Liver (tissue), 9 donors: ENCODE measurements around the gene RCOR2. TPM values are rescaled to one million over a fixed set of nuclear protein-coding genes. Genes with fewer than 3 reads are reported as not detected.

Source experiments
- DNase-seq: peaks from one replicate; pipeline ENCODE4 v3.0.0-alpha.2; 2017; ENCODE audit warnings: low spot score
- H3K27ac ChIP-seq, 2 donors: one replicate each; pipeline ENCODE4 v1.7.0; 2013; ENCODE audit warnings: inconsistent platforms in 2 of 2, low read length in 2 of 2, control low read depth in 1 of 2, low read depth in 1 of 2, mild to moderate bottlenecking in 1 of 2
- H3K27me3 ChIP-seq, 4 donors: one replicate each; pipeline versions ENCODE4 v1.6.1 to v1.7.0; 2013; ENCODE audit warnings: low read length in 3 of 4, inconsistent platforms in 1 of 4, mild to moderate bottlenecking in 1 of 4, moderate library complexity in 1 of 4; ENCODE audit not compliant: control insufficient read depth in 4 of 4, insufficient read depth in 4 of 4
- H3K36me3 ChIP-seq, 4 donors: one replicate each; pipeline versions ENCODE4 v1.6.1 to v1.7.0; 2013; ENCODE audit warnings: low read length in 3 of 4, mild to moderate bottlenecking in 3 of 4, low read depth in 1 of 4, moderate library complexity in 1 of 4; ENCODE audit not compliant: control insufficient read depth in 4 of 4, insufficient read depth in 3 of 4
- H3K4me1 ChIP-seq, 4 donors: one replicate each; pipeline versions ENCODE4 v1.6.1 to v1.7.0; 2013; ENCODE audit warnings: low read length in 3 of 4, mild to moderate bottlenecking in 3 of 4, moderate library complexity in 1 of 4; ENCODE audit not compliant: control insufficient read depth in 4 of 4, insufficient read depth in 4 of 4
- H3K4me3 ChIP-seq, 3 donors: one replicate each; pipeline versions ENCODE4 v1.6.1 to v1.7.0; 2013; ENCODE audit warnings: low read length in 3 of 3, control low read depth in 1 of 3, low read depth in 1 of 3, mild to moderate bottlenecking in 1 of 3
- H3K9ac ChIP-seq, 2 donors: one replicate each; pipeline ENCODE4 v1.7.0; 2013; ENCODE audit warnings: low read length in 2 of 2, mild to moderate bottlenecking in 2 of 2, moderate library complexity in 2 of 2, control low read depth in 1 of 2, low read depth in 1 of 2
- H3K9me3 ChIP-seq, 4 donors: one replicate each; pipeline versions ENCODE4 v1.6.1 to v1.7.0; 2013; ENCODE audit warnings: low read length in 3 of 4; ENCODE audit not compliant: control insufficient read depth in 4 of 4
- ATF3 ChIP-seq: IDR thresholded peaks from 2 replicates; pipeline ENCODE4 v1.6.1; 2016; ENCODE audit warnings: antibody characterized with exemption
- CTCF ChIP-seq: fragments of 150-350 bp; IDR thresholded peaks from 2 replicates; pipeline ENCODE4 v1.5.1; 2017; ENCODE audit warnings: improper control_type of control experiment, low read depth, low read length; ENCODE audit not compliant: missing input control
- EGR1 ChIP-seq, 2 donors: IDR thresholded peaks; 2 replicates each; pipeline ENCODE4 v1.6.1; 2016 to 2018; ENCODE audit warnings: antibody characterized with exemption in 2 of 2, low read depth in 2 of 2
- FOXA1 ChIP-seq: IDR thresholded peaks from 2 replicates; pipeline ENCODE4 v1.6.1; 2016; ENCODE audit warnings: antibody characterized with exemption
- FOXA2 ChIP-seq: IDR thresholded peaks from 2 replicates; pipeline ENCODE4 v1.6.1; 2016; ENCODE audit warnings: antibody characterized with exemption
- GABPA ChIP-seq, 2 donors: IDR thresholded peaks in 1 of 2; conservative IDR thresholded peaks in 1 of 2; 2 replicates each; pipeline ENCODE4 v1.6.1; 2016; ENCODE audit warnings: antibody characterized with exemption in 2 of 2, mild to moderate bottlenecking in 1 of 2, moderate library complexity in 1 of 2
- HNF4A ChIP-seq, 2 donors: conservative IDR thresholded peaks; 2 replicates each; pipeline ENCODE4 v1.6.1; 2016; ENCODE audit warnings: antibody characterized with exemption in 2 of 2, mild to moderate bottlenecking in 2 of 2
- JUND ChIP-seq, 2 donors: IDR thresholded peaks; 2 replicates each; pipeline ENCODE4 v1.6.1; 2016; ENCODE audit warnings: antibody characterized with exemption in 2 of 2
- MAX ChIP-seq: IDR thresholded peaks from 2 replicates; pipeline ENCODE4 v1.6.1; 2016; ENCODE audit warnings: antibody characterized with exemption
- NR2F2 ChIP-seq: IDR thresholded peaks from 2 replicates; pipeline ENCODE4 v1.6.1; 2016; ENCODE audit warnings: antibody characterized with exemption
- RAD21 ChIP-seq, 2 donors: IDR thresholded peaks; 2 replicates each; pipeline ENCODE4 v1.6.1; 2016; ENCODE audit warnings: antibody characterized with exemption in 2 of 2, mild to moderate bottlenecking in 2 of 2
- REST ChIP-seq: IDR thresholded peaks from 2 replicates; pipeline ENCODE4 v1.6.1; 2016; ENCODE audit warnings: antibody characterized with exemption, mild to moderate bottlenecking
- RXRA ChIP-seq, 2 donors: IDR thresholded peaks; 2 replicates each; pipeline ENCODE4 v1.6.1; 2017 to 2018; ENCODE audit warnings: antibody characterized with exemption in 2 of 2, mild to moderate bottlenecking in 1 of 2
- SP1 ChIP-seq: IDR thresholded peaks from 2 replicates; pipeline ENCODE4 v1.6.1; 2018; ENCODE audit warnings: antibody characterized with exemption, mild to moderate bottlenecking
- TAF1 ChIP-seq: conservative IDR thresholded peaks from 2 replicates; pipeline ENCODE4 v1.6.1; 2016; ENCODE audit warnings: antibody characterized with exemption, mild to moderate bottlenecking
- YY1 ChIP-seq: IDR thresholded peaks from 2 replicates; pipeline ENCODE4 v1.6.1; 2016; ENCODE audit warnings: antibody characterized with exemption, mild to moderate bottlenecking
- ZBTB33 ChIP-seq: IDR thresholded peaks from 2 replicates; pipeline ENCODE4 v1.6.1; 2016; ENCODE audit warnings: antibody characterized with exemption
- WGBS: extraction: QIAGEN DNeasy Blood & Tissue Kit; methylation state at CpG from one replicate; pipeline ENCODE4 v1.1.7; 2013; 5-methylcytosine and 5-hydroxymethylcytosine counted together
- polyA plus RNA-seq, 2 donors: library from polyadenylated mRNA; stranded (reverse) in 1 of 2; unstranded in 1 of 2; fragments of 200-250 nt in 1 of 2; fragments of >200 nt in 1 of 2; fragmentation: Nextera tagmentation in 1 of 2; extraction: Ambion mirVana in 1 of 2; gene quantifications; one replicate each; pipeline versions ENCODE4 v1.2.1 to v1.2.3, GENCODE V29; 2013 to 2015
- total RNA-seq, 2 donors: library from RNA; depleted of rRNA; stranded (reverse); fragments of >200 nt; gene quantifications; one replicate each; pipeline ENCODE4 v1.2.3, GENCODE V29; 2014
- donor health status: healthy.
- donor health status: healthy.
- donor health status: healthy.
- donor health status: healthy.
- donor health status: healthy.

RCOR2 gene
- total and polyA plus RNA-seq, 4 donors = 0.05 to 0.19 TPM; not detected in 2

- 55% methylated on average over 4 of the region's 4 CpGs for WGBS
- H3K4me1 ChIP-seq = peaks cover 0 to 14% (median 5%) of the 10 kb centered on the region in 4 donors
- H3K36me3 ChIP-seq = no peaks in the 10 kb centered on the region
- H3K9me3 ChIP-seq = no peaks in the 10 kb centered on the region
- H3K4me3 ChIP-seq = no peak overlapping the region
- H3K9ac ChIP-seq = no peak overlapping the region
- DNase-seq = no peak
- H3K27ac ChIP-seq = no peak overlapping the region
- TF ChIP-seq GABPA (IDR thresholded peaks at IDR 0.05 in 1 of 2, conservative IDR thresholded peaks at IDR 0.05 in 1 of 2) (no peak), TAF1 (no peak), FOXA1 (no peak), SP1 (no peak), ZBTB33 (no peak), RAD21 (IDR thresholded peaks at IDR 0.05) (no peak), NR2F2 (no peak), JUND (IDR thresholded peaks at IDR 0.05) (no peak), YY1 (no peak), ATF3 (no peak), FOXA2 (no peak), REST (no peak)
- H3K27me3 ChIP-seq = no peaks in the 10 kb centered on the region
These were observed 6.4 kb upstream of the RCOR2 start for GRCh38 chr11:63923319-63923718.

- DNase-seq = no peak
- Histone ChIP-seq H3K9ac (no peak overlapping the region), H3K4me1 (peaks cover 1 to 19% (median 9%) of the 10 kb centered on the region in 4 donors), H3K4me3 (no peak overlapping the region), H3K27me3 (no peaks in the 10 kb centered on the region), H3K36me3 (no peaks in the 10 kb centered on the region), H3K9me3 (no peaks in the 10 kb centered on the region), H3K27ac (no peak overlapping the region)
- 88% methylated on average over 2 of the region's 2 CpGs for WGBS
- TF ChIP-seq EGR1 (IDR thresholded peaks at IDR 0.05; ENCODE audit: low read depth in 2 of 2) = no peak
- TF ChIP-seq ZBTB33 = no peak
- TF ChIP-seq ATF3 = no peak
- no peak for TF ChIP-seq TAF1
- no peak for TF ChIP-seq NR2F2
- no peak for TF ChIP-seq FOXA1
- no peak for TF ChIP-seq RAD21 (IDR thresholded peaks at IDR 0.05)
- no peak for TF ChIP-seq RXRA (IDR thresholded peaks at IDR 0.05)
- TF ChIP-seq GABPA (IDR thresholded peaks at IDR 0.05 in 1 of 2, conservative IDR thresholded peaks at IDR 0.05 in 1 of 2) = no peak
- TF ChIP-seq REST = no peak
- no peak for TF ChIP-seq CTCF
- no peak for TF ChIP-seq FOXA2
- no peak for TF ChIP-seq MAX
- no peak for TF ChIP-seq HNF4A (conservative IDR thresholded peaks at IDR 0.05)
- no peak for TF ChIP-seq SP1
These were observed 5.8 kb upstream of the RCOR2 start for GRCh38 chr11:63922673-63923192.
